Kidney (tissue), 14 donors: ENCODE data around the gene DNAJC15. TPM values are rescaled to one million over a fixed set of nuclear protein-coding genes. Genes with fewer than 3 reads are reported as not detected.
"Not testable (repeated sequence)": the region's sequence is repeated elsewhere in the genome, so short reads cannot be mapped to it uniquely, and the experiment has no call there.

ENCODE experiments used
- DNase-seq, 5 donors: peaks; one replicate each; pipeline ENCODE4 v3.0.0-alpha.2; 2013 to 2020
- FAIRE-seq: peaks from 2 replicates; lab custom pipeline; 2012; peaks lifted over from hg19 to GRCh38; lab: Jason Lieb, UNC
- H3K27ac ChIP-seq, 2 donors: one replicate each; pipeline ENCODE4 v1.7.0; 2013; ENCODE audit warnings: low read depth in 2 of 2, low read length in 2 of 2, inconsistent platforms in 1 of 2
- H3K27me3 ChIP-seq: one replicate; pipeline ENCODE4 v1.7.1; 2013; ENCODE audit warnings: low read length, inconsistent platforms; ENCODE audit not compliant: control insufficient read depth, insufficient read depth
- H3K36me3 ChIP-seq, 3 donors: one replicate each; pipeline versions ENCODE4 v1.7.0 to v1.7.1; 2013; ENCODE audit warnings: low read length in 3 of 3, control low read depth in 1 of 3, inconsistent platforms in 1 of 3; ENCODE audit not compliant: insufficient read depth in 3 of 3, control insufficient read depth in 2 of 3
- H3K4me1 ChIP-seq, 3 donors: one replicate each; pipeline versions ENCODE4 v1.7.0 to v1.7.1; 2013; ENCODE audit warnings: low read length in 3 of 3, inconsistent platforms in 1 of 3, low read depth in 1 of 3; ENCODE audit not compliant: control insufficient read depth in 2 of 3, insufficient read depth in 2 of 3
- H3K4me3 ChIP-seq, 3 donors: one replicate each; pipeline versions ENCODE4 v1.7.0 to v1.8.1; 2013; ENCODE audit warnings: low read length in 3 of 3, control low read depth in 1 of 3, inconsistent platforms in 1 of 3
- H3K9ac ChIP-seq, 3 donors: one replicate each; pipeline versions ENCODE4 v1.7.0 to v1.7.1; 2013; ENCODE audit warnings: low read length in 3 of 3, control low read depth in 1 of 3, inconsistent platforms in 1 of 3
- H3K9me3 ChIP-seq, 3 donors: one replicate each; pipeline versions ENCODE4 v1.7.0 to v1.7.1; 2013; ENCODE audit warnings: low read length in 3 of 3, control low read depth in 1 of 3, inconsistent platforms in 1 of 3; ENCODE audit not compliant: control insufficient read depth in 2 of 3, insufficient read depth in 1 of 3
- CTCF ChIP-seq: IDR thresholded peaks from 3 replicates; pipeline ENCODE4 v1.5.1; 2012; ENCODE audit warnings: mild to moderate bottlenecking, moderate library complexity, borderline replicate concordance; ENCODE audit not compliant: insufficient read depth; ENCODE audit errors: extremely low read depth
- intact Hi-C: fragments of 100-400 bp; cut with DNase I; formaldehyde crosslinking; loops from one replicate; pipeline ENCODE4 v1.11.1; 2022
- polyA plus RNA-seq: library from polyadenylated mRNA; stranded (reverse); fragments of 350-450 nt; fragmentation: Illumina TruSeq; extraction: RNeasy Lipid Tissue Mini Kit (QIAGEN cat#74804); gene quantifications from one replicate; pipeline ENCODE4 v1.2.3, GENCODE V29; 2014; ENCODE audit warnings: low read depth, low replicate concordance; ENCODE audit not compliant: insufficient read depth
- total RNA-seq: library from RNA; stranded (reverse); fragmentation: NEBNext Ultra II Directional; extraction: Animal tissue kit (Norgen Biotek cat#: 25700); gene quantifications from one replicate; pipeline ENCODE4 v1.2.1, GENCODE V29; 2021
- donor health status: control.
- donor health status: control.
- donor health status: control.
- donor health status: control.
- donor health status: control.
- donor health status: DM: yes; HTN: yes; CAD: no.
- donor health status: Normal renal cell carcinoma (clear cell type).

Gene DNAJC15
- total and polyA plus RNA-seq, 2 donors from 2014 or later = 18.8 to 31.0 TPM

- H3K27me3 ChIP-seq = no peaks in the 10 kb centered on the region
- FAIRE-seq = no peak
- no peak overlapping the region for H3K4me3 ChIP-seq
- peak in 1 of 5 donors; percentile 62 for DNase-seq
- intact Hi-C loops = no loop called here
- H3K36me3 ChIP-seq = no peaks in the 10 kb centered on the region
- no peak for TF ChIP-seq CTCF
- peaks cover 3 to 6% (median 5%) of the 10 kb centered on the region in 3 donors for H3K4me1 ChIP-seq
- H3K27ac ChIP-seq = peak overlapping the region in 1 of 2 donors; percentile 8
- no peaks in the 10 kb centered on the region for H3K9me3 ChIP-seq
- no peak overlapping the region for H3K9ac ChIP-seq
These were observed 35.4 kb downstream of the DNAJC15 start for GRCh38 chr13:43058831-43059230.

GRCh38 chr13:43059779-43060178 lies 36.4 kb downstream of the DNAJC15 start:
- intact Hi-C loops, FAIRE-seq: not testable (repeated sequence)

GRCh38 chr13:43060806-43061205 lies 37.4 kb downstream of the DNAJC15 start:
- H3K27ac ChIP-seq, H3K36me3 ChIP-seq, H3K9ac ChIP-seq, DNase-seq, FAIRE-seq, H3K9me3 ChIP-seq, intact Hi-C loops, H3K4me1 ChIP-seq, H3K4me3 ChIP-seq, H3K27me3 ChIP-seq: not testable (repeated sequence)

More at GRCh38 chr13:43059779-43060178, 36.4 kb downstream of the DNAJC15 start:
- not testable (repeated sequence) for H3K36me3 ChIP-seq, H3K27ac ChIP-seq, H3K9ac ChIP-seq, H3K9me3 ChIP-seq, DNase-seq, H3K4me3 ChIP-seq, H3K27me3 ChIP-seq, H3K4me1 ChIP-seq

GRCh38 chr13:43061496-43062280 lies 38.3 kb downstream of the DNAJC15 start:
- intact Hi-C loops = no loop called here

More at GRCh38 chr13:43061496-43062280, 38.3 kb downstream of the DNAJC15 start:
- H3K9ac ChIP-seq = no peak overlapping the region
- peaks cover 0 to 6% (median 4%) of the 10 kb centered on the region in 3 donors for H3K4me1 ChIP-seq
- H3K27ac ChIP-seq = no peak overlapping the region
- TF ChIP-seq CTCF = no peak
- H3K27me3 ChIP-seq = no peaks in the 10 kb centered on the region
- DNase-seq = no peak
- no peaks in the 10 kb centered on the region for H3K36me3 ChIP-seq
- no peak overlapping the region for H3K4me3 ChIP-seq
- FAIRE-seq = no peak
- no peaks in the 10 kb centered on the region for H3K9me3 ChIP-seq
